ENCODE data around the gene ZNF784.

Gene ZNF784

GRCh38 chr19:55624109-55625003 lies at the start of gene ZNF784:
Gene ZNF784, minus strand, starts transcription at chr19:55624566. Its CDS starts 5 bp downstream, at chr19:55624561.
- H3K4me2 ChIP-seq (ENCODE audit: low read depth, low read length): peak within 1 kb of the TSS; percentile 72
- peak within 1 kb of the TSS; percentile 81 for H3K27ac ChIP-seq (ENCODE audit: low read length)
- no peaks in the 10 kb centered on the region for H3K36me3 ChIP-seq (replicated peaks; ENCODE audit: insufficient read depth, low read length)
- peak within 1 kb of the TSS; percentile 86 for H3K9ac ChIP-seq (ENCODE audit: low read length)
- no peak for TF ChIP-seq EZH2 (optimal IDR thresholded peaks at IDR 0.05; ENCODE audit: low read depth, low read length)
- TF ChIP-seq EZH2phosphoT487 (IDR thresholded peaks at IDR 0.05; ENCODE audit: low read length): no peak
- TF ChIP-seq CTCF (IDR thresholded peaks at IDR 0.05; ENCODE audit: low read length): no peak
- H3K4me1 ChIP-seq (ENCODE audit: low read length): no peaks in the 10 kb centered on the region
- peak within 1 kb of the TSS; percentile 33 for H2AFZ ChIP-seq (ENCODE audit: low read length)
- H3K4me3 ChIP-seq (ENCODE audit: low read length): peak within 1 kb of the TSS; percentile 74
- H3F3A ChIP-seq (ENCODE audit: insufficient read depth, low read length): 0 out of 2 replicates have a peak, but pooled peaks cover 9% of the 10 kb centered on the region
- H3K9me2 ChIP-seq (replicated peaks; ENCODE audit: insufficient read depth, low read length): no peaks in the 10 kb centered on the region
- H3K79me2 ChIP-seq (ENCODE audit: low read length): no peaks in the 10 kb centered on the region; the same call in 1 of the 2 replicates
- DNase-seq: peak; percentile 93
- H3K9me3 ChIP-seq (replicated peaks; ENCODE audit: insufficient read depth, low read length): no peaks in the 10 kb centered on the region
- H3K27me3 ChIP-seq (replicated peaks; ENCODE audit: insufficient read depth, low read length): peaks cover 18% of the 10 kb centered on the region
- H4K20me1 ChIP-seq (ENCODE audit: insufficient read depth, low read length): no peaks in the 10 kb centered on the region

- TF ChIP-seq CTCF (IDR thresholded peaks at IDR 0.05; ENCODE audit: low read length): no peak
- H3K4me3 ChIP-seq (ENCODE audit: low read length): no peak overlapping the region
- no peaks in the 10 kb centered on the region for H3K9me2 ChIP-seq (replicated peaks; ENCODE audit: insufficient read depth, low read length)
- peaks cover 24% of the 10 kb centered on the region for H3K4me1 ChIP-seq (ENCODE audit: low read length)
- DNase-seq: no peak
- H3K27ac ChIP-seq (ENCODE audit: low read length): no peak overlapping the region
- peaks cover 85% of the 10 kb centered on the region for H3K79me2 ChIP-seq (ENCODE audit: low read length)
- H4K20me1 ChIP-seq (ENCODE audit: insufficient read depth, low read length): peaks cover 22% of the 10 kb centered on the region
- no peaks in the 10 kb centered on the region for H3K9me3 ChIP-seq (replicated peaks; ENCODE audit: insufficient read depth, low read length)
- no peak overlapping the region for H2AFZ ChIP-seq (ENCODE audit: low read length)
- no peak overlapping the region for H3K9ac ChIP-seq (ENCODE audit: low read length)
- peaks cover 47% of the 10 kb centered on the region for H3F3A ChIP-seq (ENCODE audit: insufficient read depth, low read length)
- no peaks in the 10 kb centered on the region for H3K27me3 ChIP-seq (replicated peaks; ENCODE audit: insufficient read depth, low read length)
- H3K4me2 ChIP-seq (ENCODE audit: low read depth, low read length): no peak overlapping the region
- peaks cover 15% of the 10 kb centered on the region for H3K36me3 ChIP-seq (replicated peaks; ENCODE audit: insufficient read depth, low read length)
These were observed 49.5 kb upstream of the ZNF784 start for GRCh38 chr19:55673889-55674288.

GRCh38 chr19:55673465-55673864 lies 49.1 kb upstream of the ZNF784 start:
- H2AFZ ChIP-seq (ENCODE audit: low read length): no peak overlapping the region
- H3K4me2 ChIP-seq (ENCODE audit: low read depth, low read length): no peak overlapping the region
- H4K20me1 ChIP-seq (ENCODE audit: insufficient read depth, low read length): peaks cover 26% of the 10 kb centered on the region
- H3K9me3 ChIP-seq (replicated peaks; ENCODE audit: insufficient read depth, low read length): no peaks in the 10 kb centered on the region
- no peaks in the 10 kb centered on the region for H3K27me3 ChIP-seq (replicated peaks; ENCODE audit: insufficient read depth, low read length)
- H3F3A ChIP-seq (ENCODE audit: insufficient read depth, low read length): peaks cover 45% of the 10 kb centered on the region
- H3K4me1 ChIP-seq (ENCODE audit: low read length): peaks cover 20% of the 10 kb centered on the region
- H3K36me3 ChIP-seq (replicated peaks; ENCODE audit: insufficient read depth, low read length): peaks cover 15% of the 10 kb centered on the region
- TF ChIP-seq EZH2phosphoT487 (IDR thresholded peaks at IDR 0.05; ENCODE audit: low read length): no peak
- no peak overlapping the region for H3K4me3 ChIP-seq (ENCODE audit: low read length)
- no peak overlapping the region for H3K27ac ChIP-seq (ENCODE audit: low read length)
- H3K9ac ChIP-seq (ENCODE audit: low read length): no peak overlapping the region
- no peaks in the 10 kb centered on the region for H3K9me2 ChIP-seq (replicated peaks; ENCODE audit: insufficient read depth, low read length)
- peaks cover 85% of the 10 kb centered on the region for H3K79me2 ChIP-seq (ENCODE audit: low read length)
- DNase-seq: no peak

- Histone ChIP-seq H2AFZ (ENCODE audit: low read length) (no peak overlapping the region), H3F3A (ENCODE audit: insufficient read depth, low read length) (peaks cover 38% of the 10 kb centered on the region), H3K9ac (ENCODE audit: low read length) (no peak overlapping the region), H3K36me3 (replicated peaks; ENCODE audit: insufficient read depth, low read length) (peaks cover 15% of the 10 kb centered on the region), H3K4me1 (ENCODE audit: low read length) (peaks cover 11% of the 10 kb centered on the region), H4K20me1 (ENCODE audit: insufficient read depth, low read length) (peaks cover 27% of the 10 kb centered on the region), H3K79me2 (ENCODE audit: low read length) (peaks cover 86% of the 10 kb centered on the region), H3K4me3 (ENCODE audit: low read length) (no peak overlapping the region), H3K9me2 (replicated peaks; ENCODE audit: insufficient read depth, low read length) (no peaks in the 10 kb centered on the region), H3K27me3 (replicated peaks; ENCODE audit: insufficient read depth, low read length) (no peaks in the 10 kb centered on the region), H3K4me2 (ENCODE audit: low read depth, low read length) (no peak overlapping the region), H3K9me3 (replicated peaks; ENCODE audit: insufficient read depth, low read length) (no peaks in the 10 kb centered on the region), H3K27ac (ENCODE audit: low read length) (no peak overlapping the region)
- TF ChIP-seq CTCF (IDR thresholded peaks at IDR 0.05; ENCODE audit: low read length) (no peak), EZH2phosphoT487 (IDR thresholded peaks at IDR 0.05; ENCODE audit: low read length) (no peak), EZH2 (optimal IDR thresholded peaks at IDR 0.05; ENCODE audit: low read depth, low read length) (no peak)
- DNase-seq: no peak
These were observed 48.1 kb upstream of the ZNF784 start for GRCh38 chr19:55672418-55672817.
